ENCODE data around the gene NCKAP5.

DNA sequence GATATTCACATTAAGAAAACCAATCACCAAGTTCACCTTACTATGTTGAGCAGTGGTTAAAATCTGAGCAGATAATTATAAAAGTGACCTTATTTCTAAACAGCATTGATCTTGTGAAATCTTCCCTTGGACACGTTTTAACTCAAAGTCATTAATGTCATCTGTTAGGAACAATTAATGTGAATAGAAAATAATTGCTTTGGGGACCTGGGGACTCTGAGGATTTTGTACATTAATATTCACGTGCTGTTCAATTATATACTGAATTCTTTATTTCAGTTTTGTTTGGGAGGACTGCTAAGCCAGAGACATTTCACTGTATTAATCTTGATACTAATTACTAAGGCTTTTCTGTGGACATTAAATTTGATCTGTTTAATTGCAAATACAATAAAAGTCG, 771.2 kb downstream of the NCKAP5 start:
- TF ChIP-seq, protein P1, sequence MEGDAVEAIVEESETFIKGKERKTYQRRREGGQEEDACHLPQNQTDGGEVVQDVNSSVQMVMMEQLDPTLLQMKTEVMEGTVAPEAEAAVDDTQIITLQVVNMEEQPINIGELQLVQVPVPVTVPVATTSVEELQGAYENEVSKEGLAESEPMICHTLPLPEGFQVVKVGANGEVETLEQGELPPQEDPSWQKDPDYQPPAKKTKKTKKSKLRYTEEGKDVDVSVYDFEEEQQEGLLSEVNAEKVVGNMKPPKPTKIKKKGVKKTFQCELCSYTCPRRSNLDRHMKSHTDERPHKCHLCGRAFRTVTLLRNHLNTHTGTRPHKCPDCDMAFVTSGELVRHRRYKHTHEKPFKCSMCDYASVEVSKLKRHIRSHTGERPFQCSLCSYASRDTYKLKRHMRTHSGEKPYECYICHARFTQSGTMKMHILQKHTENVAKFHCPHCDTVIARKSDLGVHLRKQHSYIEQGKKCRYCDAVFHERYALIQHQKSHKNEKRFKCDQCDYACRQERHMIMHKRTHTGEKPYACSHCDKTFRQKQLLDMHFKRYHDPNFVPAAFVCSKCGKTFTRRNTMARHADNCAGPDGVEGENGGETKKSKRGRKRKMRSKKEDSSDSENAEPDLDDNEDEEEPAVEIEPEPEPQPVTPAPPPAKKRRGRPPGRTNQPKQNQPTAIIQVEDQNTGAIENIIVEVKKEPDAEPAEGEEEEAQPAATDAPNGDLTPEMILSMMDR (conservative IDR thresholded peaks at IDR 0.05): no peak
- no peak for TF ChIP-seq EZH2 (IDR thresholded peaks at IDR 0.05; ENCODE audit: low read depth)
